GM18502 (cell line): Measurements from ENCODE around the gene RSPH6A.

Experiments
- ATAC-seq: cut with Tn5 transposase; IDR thresholded peaks from one replicate; pipeline ENCODE4 v1.9.1; 2021; ENCODE audit warnings: mild to moderate bottlenecking; ENCODE audit not compliant: unreplicated experiment, poor library complexity

RSPH6A gene

DNA sequence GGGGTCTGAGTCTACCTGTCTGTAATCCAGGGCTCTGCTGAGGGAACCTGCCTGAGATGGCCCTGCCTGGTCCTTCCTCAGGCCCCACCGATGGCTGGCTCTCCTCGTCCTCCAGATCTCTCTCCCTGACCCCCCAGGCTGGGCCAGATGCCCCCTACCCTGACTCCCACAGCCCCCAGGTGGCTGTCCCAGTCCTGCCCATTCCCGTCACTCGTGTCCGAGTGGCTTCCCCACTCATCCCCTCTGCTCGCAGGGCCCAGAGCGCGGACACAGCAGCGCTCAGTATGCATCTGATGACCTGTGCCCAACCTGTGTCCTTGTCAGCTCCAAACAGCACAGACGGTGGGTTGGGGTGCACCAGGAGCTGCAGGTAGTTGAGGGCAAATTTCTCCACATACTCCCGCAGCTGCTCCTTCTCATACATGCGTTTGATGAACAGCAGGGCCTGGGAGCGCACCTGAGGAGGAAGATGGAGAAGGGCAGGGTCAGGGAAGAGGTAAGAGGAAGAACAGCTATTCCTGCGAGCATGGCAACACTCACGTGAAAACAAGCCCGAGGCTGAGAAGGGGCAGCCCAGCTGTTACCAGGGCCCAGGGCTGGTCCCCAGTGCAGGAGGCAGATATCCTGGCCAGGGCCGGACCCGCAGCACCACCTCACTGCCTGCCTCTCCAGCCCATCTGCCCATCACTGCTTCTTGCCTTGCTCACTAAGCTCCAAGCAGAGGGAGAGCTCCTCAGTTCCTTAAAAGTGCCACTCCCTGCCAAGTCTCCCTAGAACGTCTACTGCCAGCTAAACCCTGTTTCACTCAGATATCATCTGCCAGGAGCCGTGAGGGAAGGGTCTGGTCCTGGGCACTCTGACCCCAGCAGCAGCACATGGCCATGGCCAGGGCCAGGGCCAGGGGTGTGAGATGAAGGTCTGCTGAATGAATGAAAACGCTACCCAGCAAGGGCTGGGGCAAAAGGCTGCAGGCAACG is 11.1 kb upstream of the RSPH6A start:
- no peak for ATAC-seq

DNA sequence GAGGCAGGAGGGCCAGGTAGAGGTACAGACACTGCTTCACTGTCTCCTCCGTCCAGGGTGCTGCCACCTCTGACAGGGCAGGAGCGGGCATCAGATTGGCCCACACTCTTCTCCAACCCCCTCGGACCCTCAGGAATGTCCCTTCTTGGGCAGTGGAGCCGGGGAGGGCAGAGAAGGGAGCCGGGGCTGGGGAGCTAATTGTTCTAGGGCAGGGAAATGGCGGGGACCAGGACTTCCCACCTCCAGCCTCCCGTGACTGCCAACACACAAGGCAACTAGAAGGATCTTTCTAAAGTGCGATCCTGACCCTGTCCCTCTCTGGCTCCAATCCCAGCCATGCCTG is 10.1 kb upstream of the RSPH6A start:
- ATAC-seq: no peak

DNA sequence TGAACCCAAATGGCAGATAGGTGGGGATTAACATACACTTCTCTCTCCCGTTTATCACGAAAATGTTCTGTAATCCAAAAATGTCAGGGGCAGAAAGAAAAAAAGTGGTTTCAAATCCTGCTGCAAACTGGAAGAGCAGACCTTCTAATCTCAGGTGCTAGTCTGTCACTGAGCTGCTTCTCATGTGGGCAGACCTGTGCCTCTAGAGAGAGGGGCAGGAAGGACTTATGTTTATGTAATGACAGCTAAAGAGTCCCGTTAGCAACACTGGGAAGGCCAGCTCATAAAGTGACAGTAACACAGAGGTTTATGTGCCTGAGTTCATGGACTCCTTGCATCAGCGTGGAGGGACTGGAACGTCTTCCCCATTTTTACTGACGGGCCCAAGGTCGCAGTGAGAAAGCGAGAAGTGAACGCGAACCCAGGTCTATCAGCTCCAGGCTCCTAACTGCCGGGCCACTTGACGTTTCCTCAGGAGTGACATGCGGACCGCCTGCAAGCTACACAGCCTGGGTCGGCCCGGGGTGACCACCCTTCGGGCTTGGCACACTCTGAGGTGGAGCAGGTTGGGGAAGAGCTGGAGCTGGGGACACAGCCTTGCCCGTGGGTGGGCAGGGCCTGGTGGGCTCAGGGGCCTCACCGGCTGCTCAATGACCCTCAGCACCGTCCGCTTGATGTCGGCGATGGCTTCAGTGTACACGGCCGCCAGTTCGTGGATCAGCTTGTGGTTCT is 9.6 kb upstream of the RSPH6A start:
- ATAC-seq: no peak

DNA sequence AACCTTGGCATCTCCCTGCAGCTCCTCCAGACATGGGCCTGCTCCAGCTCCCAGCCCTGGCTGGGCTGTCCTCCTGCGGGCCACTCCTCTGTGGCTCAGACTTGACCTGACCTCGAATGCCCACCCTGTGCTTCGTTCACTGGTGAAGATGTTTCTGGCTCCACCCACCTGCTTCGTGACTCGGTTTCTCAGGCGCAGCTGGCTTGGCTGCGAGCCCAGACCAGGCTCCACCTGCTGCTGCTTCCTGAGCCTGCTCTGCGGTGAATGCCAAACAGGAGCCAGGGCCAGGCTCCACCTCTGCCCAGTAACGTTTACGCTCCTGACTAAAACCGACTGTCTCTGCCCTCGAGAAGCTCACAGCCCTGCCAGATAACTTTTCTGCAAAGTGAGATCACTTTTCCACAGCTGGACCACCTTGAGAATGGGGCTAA is 8.9 kb upstream of the RSPH6A start:
- no peak for ATAC-seq

DNA sequence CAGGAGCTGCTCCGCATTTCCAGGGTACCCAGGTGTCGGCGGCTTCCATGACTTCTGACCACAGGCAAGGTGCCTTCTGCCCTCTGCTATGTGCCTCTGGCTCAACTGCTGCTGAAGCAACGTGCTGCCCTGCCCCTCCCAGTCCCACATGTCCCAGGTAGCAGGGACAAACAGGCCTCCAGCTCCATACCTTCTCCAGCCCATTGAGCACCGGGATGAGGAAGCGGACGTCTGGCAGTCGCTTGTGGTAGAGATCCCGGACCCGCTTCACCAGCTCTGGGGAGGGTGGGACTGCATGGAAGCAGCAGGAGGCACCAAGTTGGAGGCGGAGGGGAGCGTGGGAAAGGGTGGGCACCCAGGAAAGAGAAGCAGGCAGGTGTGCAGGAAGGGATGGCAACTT is 8.1 kb upstream of the RSPH6A start:
- no peak for ATAC-seq

DNA sequence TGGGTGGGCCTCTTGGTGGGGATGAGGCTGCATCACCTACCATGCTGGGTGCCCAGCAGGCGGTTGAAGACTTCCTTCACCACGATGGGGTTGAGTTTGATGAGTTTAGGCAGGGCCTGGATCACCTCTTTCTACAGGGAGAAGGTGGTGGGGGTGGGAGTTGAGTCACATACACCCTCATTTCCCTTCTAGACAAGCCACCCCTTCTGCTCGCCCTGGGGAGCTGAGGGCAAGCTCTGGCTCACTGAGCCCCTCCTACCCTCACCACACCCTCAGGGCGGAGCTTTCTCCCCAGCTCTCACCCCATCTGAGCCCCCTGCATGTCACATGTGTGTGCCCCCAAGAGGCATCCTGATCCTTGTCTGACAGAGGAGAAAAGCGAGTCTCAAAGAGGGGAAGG is 7.6 kb upstream of the RSPH6A start:
- no peak for ATAC-seq

DNA sequence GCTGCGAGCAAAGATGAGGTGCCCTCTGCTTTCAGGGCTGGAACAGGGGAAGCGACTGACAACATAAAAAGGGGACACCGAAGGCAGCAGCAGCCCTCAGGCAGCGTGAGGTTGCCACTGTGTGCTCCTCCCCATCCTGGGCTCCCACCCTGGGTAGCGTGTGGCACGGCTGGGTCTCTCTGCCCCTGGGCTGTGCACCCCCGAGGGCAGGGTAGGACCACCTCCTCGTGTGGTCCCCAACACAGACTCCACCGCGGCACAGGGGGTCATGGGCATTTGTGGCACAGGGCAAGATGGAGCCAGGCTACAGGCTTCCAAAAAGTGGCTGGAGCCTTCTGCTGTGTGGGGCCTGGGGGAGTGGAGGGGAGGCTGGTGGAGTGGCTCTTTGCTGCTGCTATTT is 6.5 kb upstream of the RSPH6A start:
- ATAC-seq: no peak

DNA sequence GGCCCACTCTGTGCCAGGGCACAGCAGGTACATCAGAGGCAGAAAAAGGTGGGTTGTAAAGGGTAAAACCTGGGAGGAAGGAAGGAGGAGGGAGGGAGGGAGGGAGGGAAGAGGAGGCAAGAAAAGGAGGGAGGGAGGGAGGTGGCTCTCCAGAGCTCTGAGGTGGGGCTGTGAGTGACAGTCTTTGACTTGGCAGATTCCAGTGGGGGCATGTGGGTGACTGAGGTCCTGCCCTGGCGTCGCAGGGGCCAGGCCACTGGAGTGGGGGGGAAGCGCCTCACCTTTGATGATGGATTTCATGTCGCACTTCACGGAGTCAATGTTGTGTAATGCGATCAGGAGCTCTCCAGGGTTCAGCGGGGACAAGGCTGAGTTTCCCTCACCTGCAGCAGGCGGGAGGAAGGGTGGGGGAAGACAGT is 6.0 kb upstream of the RSPH6A start:
- ATAC-seq: no peak

DNA sequence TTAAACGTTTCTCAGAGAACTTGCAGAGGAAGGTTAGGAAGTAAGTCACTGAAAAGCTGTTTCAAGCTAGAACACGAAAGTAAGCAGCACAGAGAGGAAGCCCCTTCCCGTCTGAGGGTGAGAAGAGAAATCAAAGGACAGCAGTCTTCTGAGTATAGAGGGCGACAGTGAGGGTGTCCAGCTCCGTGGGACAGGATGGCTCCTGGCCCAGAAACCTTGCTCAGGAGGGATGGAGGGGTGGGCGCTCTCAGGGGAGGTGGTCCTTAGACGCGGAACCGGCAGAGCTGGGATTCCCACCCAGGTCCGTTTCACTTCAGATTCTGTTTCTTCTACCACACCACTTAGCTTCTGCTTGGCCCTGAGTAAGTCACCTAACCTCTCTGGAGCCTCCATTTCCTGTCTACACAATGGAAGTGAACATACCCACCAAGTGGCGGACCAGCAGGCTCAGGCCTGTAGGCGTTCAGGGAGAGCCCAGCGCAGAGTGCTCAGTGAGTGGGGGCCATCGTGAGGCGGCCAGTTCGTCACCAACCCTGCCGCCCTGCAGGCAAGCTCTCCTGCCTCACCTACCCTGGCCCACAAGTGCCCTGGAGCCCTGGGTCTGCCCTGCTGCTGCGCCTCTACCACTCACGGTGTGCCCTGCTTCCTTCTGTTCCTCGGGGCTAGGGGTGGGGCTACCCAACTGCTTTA is 5.5 kb upstream of the RSPH6A start:
- no peak for ATAC-seq

DNA sequence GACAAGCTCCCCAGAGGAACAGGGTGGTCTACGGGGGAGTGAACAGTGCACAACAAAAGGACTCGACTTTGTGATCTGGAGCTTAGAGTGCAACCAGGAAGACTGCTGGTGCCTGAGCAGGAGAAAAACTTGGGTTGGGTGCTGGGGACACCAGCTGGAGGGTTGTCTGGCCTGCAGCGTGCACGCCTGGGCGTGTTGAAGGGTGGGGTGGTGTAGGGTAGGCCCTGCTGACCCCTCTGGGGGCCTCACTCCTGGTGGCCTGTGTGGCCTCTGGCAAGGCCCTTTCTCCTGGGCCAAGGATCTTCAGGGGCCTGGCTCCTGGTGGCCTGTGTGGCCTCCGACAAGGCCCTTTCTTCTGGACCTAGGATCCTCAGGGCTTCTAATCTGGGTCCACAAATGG is 4.7 kb upstream of the RSPH6A start:
- ATAC-seq: no peak

DNA sequence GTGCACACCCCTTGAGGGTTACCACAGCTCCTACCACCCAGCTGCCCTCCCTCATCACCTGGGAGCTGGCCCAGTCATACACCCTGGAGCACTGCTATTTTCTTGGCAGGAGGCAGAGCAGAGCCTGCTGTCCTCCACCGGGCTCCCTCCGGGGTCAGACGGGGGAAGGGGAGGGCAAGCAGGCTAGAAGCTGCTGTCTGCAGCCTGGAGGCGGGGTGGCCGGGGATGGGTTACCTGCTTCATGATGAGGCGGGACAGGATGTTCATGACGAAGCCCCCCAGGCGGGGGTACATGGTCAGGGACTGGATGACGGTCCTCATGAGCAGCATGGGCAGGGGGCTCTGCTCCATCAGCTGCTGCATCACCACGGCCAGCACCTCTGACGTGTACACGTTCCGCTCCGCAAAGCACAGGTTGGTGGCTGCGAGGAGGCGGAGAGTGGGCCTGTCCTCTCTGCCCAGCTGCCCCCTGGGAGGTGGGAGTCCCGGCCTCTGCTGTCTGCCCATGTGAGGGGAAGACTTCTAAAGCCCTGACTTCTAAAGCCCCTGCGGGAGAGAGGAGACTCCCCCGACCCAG is 2.7 kb upstream of the RSPH6A start:
- no peak for ATAC-seq

DNA sequence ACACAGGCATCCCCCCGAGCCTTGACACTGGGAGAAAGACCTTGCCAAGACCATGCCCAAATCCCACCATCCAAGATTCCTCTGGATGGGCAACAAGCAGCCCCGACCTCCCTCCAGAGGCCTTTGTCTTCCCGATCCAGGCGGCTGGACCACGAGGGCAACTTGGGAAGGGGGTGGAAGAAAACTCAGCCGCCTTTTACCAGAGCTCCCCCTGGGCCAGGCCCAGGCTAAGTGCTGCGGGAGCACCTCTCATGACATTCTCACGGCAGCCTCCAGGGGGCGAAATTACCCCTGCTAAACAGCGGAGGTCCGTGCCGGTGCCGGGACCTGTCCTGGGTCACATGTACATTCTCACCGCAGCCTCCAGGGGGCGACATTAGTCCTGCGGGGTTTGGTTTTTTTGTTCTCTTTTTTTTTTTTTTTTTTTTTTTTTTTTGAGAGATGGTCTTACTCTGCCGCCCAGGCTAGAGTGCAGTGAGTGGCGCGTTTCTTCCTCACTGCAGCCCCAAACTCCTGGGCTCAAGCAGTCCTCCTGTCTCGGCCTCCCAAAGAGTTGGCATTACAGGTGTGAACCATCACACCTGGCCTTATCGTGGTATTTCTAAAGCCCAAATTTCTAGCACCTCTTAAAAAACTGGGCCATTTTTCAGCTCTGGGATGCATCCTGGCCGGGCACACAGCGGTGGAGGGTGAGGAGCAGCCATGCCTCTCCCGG is 2.1 kb upstream of the RSPH6A start:
- ATAC-seq: peak; percentile 78

DNA sequence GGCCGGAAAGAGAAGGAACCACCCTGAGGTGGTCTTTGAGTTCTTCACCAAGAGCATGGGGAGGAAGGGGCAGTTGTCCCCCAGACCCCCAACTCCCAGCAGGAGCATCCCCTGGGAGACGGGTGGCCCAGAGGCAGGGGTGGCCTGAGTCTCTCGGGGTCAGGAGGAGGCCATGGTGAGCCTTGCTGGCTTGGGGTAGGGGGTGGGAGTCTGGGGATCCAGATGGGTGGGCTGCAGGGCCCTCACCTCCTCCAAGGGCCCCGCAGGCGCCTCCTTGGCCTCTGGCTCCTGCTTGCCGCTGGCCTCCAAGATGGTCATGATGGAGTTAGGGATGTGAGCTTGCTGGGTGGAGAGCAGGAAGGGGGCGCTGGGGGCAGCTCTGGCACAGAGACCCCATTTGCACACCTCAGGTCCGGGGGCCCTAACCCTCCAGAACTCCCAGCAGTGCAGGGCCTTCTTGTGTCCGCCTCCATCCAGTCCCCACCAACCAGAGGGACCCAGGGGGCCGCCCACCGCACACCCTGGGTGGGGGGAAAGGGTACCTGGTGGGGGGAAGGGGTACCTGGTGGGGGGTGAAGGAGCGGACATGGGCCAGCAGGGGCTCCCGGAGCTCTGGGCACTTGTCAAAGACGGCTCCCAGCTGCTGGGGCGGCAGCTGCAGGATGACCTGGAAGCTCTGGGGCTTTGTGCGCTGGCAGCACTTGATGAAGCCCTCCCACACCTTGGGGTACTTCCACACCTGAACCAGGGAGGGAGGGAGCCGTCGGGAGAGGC is 1.3 kb upstream of the RSPH6A start:
- ATAC-seq: no peak

DNA sequence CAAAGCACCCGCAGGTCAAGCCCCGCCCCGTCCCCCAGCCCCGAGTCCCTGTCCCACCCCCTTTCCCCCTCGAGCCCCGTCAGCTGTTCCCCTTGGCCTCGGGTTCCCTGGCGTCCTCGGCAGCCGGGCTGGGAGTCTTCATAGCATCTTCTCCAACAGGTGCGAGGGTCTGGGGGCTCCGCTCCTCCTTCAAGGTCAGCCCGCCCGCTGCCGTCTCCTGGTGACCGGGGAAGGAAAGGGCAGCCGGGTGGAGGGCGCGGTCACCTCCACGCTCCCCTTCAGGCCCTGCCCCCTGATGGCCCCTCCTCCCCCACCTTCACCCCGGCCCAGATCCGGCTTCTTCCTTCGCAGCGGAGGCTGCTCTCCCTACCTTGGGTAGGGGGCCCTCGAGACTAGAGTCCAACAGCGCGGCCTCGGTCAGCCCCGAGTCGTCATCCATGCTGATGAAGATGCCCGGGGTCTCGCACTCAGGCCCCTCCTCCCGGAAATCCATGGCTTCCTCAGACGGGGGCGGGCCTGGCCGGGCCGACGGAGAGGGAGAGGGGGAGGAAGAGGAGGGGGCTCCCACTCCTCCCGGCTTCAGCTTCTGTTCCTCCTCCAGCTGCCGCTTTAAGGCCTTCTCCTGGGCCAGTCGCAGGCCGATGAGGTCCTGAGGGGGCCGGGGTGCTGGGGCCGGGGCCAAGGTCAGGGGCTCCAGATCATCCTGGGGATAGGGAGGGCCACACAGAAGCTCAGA is 541 bp upstream of the RSPH6A start:
- ATAC-seq: no peak

DNA sequence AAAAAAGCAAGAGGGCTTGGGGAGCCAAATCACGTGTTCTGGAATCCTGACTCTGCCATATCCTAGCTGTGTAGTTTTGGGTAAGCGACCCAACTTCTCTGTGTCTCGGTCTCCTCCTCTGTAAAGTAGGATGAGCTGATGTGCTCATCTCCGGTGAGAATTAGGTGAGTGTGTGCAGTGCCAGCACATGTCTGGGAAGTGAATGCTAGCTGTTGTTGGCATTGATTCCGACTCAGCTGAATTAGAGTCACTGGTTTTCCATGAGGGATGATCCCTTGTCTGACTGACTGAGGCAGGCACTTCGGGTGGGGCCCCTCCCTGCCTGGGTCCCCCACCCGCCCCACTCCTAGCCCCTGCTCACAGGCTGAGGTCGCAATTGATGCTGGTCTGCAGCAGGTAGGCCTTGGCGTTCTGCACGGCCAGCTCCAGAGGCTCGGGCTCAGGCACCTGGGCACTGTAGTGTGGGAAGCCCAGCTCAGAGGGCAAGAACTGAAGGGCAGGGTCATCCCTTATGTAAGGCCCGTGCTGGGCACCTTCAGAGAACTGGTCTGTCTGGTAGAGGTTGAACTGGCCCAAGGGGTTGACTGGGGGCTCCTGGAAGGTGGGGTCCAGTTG is 835 bp downstream of the RSPH6A start:
- ATAC-seq: no peak

DNA sequence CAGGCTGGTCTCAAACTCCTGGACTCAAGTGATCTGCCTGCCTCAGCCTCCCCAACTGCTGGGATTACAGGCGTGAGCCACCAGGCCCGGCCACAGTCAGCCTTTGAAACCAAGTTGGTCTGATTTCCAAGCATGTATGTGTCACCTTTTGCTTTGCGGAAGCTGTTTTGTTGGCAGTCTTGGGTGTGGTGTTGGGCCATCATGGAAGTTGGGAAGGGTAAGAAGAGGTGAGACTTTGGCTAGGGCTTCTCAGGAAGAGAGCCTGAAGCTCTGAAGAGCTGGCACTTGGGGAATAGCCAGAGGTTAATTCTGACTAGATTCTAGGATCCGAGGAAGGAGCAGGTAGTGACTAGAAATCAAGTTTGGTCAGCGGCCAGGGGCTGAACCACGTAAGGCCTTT is 2.8 kb downstream of the RSPH6A start:
- ATAC-seq: no peak

DNA sequence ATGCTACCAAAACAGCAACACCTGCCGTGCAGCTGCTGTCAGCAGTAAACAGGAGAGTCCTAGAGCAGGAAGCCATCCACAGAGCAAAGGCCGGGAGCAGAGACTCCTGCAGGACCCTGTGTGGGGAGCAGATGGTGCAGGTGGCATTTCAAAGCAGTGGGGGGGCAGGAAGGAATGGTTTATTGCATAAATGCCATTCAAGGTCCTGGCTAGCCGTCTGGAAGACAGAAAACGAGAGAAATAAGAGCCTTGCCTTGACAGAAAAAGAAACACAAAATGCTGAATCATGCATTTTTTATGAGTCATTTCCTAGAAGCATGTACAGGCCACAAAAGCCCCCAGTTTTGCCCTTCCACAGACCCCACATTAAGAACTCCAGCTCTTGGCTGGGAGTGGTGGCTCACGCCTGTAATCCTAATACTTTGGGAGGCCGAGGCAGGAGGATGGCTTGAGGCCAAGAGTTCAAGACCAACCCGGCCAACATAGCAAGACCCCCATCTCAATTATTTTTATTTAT is 5.4 kb downstream of the RSPH6A start:
- ATAC-seq: no peak

DNA sequence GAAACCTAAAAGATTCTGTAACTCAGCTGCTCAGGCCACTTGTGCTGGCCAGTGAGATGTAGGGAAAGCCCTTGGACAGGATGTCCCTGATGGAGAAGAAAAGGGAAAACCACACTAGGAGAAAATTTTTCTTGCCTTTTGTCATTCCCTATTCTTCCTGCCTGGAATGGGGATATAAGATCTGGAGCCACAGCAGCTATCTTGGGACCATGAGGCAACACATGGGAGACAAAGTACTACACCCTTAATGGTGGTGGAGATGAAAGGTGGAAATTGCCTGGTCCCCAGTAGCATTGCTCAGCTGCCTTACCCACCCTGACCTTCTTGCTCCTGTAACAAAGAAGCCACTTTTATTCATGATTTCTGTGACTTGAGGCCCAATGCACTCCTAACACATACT is 9.4 kb downstream of the RSPH6A start:
- ATAC-seq: no peak
